H1 (cell line): ENCODE data around the gene CCSER2. TPM values are rescaled to one million over a fixed set of nuclear protein-coding genes. Genes with fewer than 3 reads are reported as not detected.

Source experiments
- ATF2 ChIP-seq: IDR thresholded peaks from 2 replicates; pipeline ENCODE4 v1.6.1; 2012; ENCODE audit warnings: low read length, inconsistent platforms
- JUN ChIP-seq: IDR thresholded peaks from 2 replicates; pipeline ENCODE4 v1.6.1; 2011; ENCODE audit warnings: low read depth, mild to moderate bottlenecking, improper control_type of control experiment, low read length
- SAP30 ChIP-seq: fragments of 300-600 bp; sonication (generic); IDR thresholded peaks from 2 replicates; pipeline ENCODE4 v1.7.1; 2012; ENCODE audit warnings: low read length, moderate library complexity, mild to moderate bottlenecking, inconsistent platforms; ENCODE audit not compliant: insufficient read depth, insufficient replicate concordance
- SRF ChIP-seq: IDR thresholded peaks from 2 replicates; pipeline ENCODE4 v1.6.1; 2011; ENCODE audit warnings: mild to moderate bottlenecking, low read depth, low read length, moderate library complexity
- polyA plus RNA-seq, 7 experiments: library from polyadenylated mRNA; depleted of rRNA in 3 of 7; stranded (reverse) in 5 of 7; unstranded in 2 of 7; fragments of >200 nt in 5 of 7; fragments of 200-250 nt in 2 of 7; gene quantifications; 1 replicate in 5 of 7; 2 replicates in 1 of 7; 4 replicates in 1 of 7; pipeline versions ENCODE4 v1.2.1 to v1.2.3, GENCODE V29; 2011 to 2013; ENCODE audit warnings: missing spikeins in 2 of 7, mixed read lengths in 2 of 7
- total RNA-seq: library from RNA; stranded (reverse); fragmentation: NEBNext Ultra II Directional; extraction: Animal tissue kit (Norgen Biotek cat#: 25700); gene quantifications from 2 replicates; pipeline ENCODE4 v1.2.1, GENCODE V29; 2021

CCSER2 gene
- total and polyA plus RNA-seq, 2 of the 8 experiments (the other 6 are each of a cell fraction or from before 2014, with no cell fraction given) = 6.9 to 30.5 TPM

- TF ChIP-seq ATF2 = no peak
- no peak for TF ChIP-seq SAP30
- no peak for TF ChIP-seq JUN
- TF ChIP-seq SRF = no peak
- TF ChIP-seq, all 59 proteins: peak for 15
These were observed 212.4 kb downstream of the CCSER2 start (continued) for GRCh38 chr10:84540617-84541288.
